T1000 (cell line): Measurements from ENCODE around the gene OR52E1.
"Not testable (repeated sequence)": the region's sequence is repeated elsewhere in the genome, so short reads cannot be mapped to it uniquely, and the experiment has no call there.

Source experiments
- DNase-seq: peaks from one replicate; lab custom pipeline; 2025; ENCODE audit warnings: mixed read lengths; lab: John Stamatoyannopoulos, UW

The OR52E1 gene

GRCh38 chr11:5069272-5069671, at the start of gene OR52E1:
Gene OR52E1, plus strand, starts transcription at chr11:5069572.
- no peak for DNase-seq

- no peak for DNase-seq
Measured at GRCh38 chr11:5021996-5022395, 47.4 kb upstream of the OR52E1 start.

- no peak for DNase-seq
Measured at GRCh38 chr11:5036669-5037068, 32.7 kb upstream of the OR52E1 start.

DNA sequence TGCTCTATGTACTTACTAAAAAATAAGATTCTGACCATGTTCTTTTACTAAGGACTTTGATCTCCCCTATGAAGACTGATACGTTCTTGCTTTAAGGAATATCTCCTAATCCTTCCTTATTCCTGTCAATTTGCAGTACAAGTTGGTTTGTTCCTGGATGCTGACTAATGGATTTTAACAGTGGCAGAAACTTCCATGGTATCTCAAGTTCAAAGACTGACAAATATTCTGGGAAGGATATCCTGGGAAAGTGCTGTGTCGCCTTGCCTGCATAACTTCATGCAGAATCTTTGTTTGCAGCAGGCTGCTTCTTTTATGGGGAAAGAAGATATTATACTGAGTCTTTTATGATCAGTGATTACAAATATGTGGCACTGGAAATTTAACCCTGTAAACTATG, 31.4 kb upstream of the OR52E1 start:
- no peak for DNase-seq

DNA sequence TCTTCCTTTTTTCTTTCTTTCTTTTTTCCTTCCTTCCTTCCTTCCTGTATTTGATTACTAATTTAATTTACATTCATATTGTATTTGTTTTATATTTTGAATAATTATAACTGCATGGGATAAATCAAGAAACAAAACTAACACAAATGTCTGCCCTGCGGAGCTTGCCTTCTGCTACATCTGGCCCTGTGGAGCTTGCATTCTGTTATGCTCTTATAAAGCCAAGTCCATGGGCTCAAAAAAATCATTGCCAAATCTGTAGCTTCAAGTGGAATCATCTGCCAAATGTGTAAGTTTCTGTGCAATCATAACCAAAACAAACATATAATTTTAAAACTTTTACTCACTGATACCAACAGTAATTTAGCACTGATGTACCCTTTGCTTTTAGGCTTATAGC, 31.0 kb upstream of the OR52E1 start:
- DNase-seq = no peak

DNA sequence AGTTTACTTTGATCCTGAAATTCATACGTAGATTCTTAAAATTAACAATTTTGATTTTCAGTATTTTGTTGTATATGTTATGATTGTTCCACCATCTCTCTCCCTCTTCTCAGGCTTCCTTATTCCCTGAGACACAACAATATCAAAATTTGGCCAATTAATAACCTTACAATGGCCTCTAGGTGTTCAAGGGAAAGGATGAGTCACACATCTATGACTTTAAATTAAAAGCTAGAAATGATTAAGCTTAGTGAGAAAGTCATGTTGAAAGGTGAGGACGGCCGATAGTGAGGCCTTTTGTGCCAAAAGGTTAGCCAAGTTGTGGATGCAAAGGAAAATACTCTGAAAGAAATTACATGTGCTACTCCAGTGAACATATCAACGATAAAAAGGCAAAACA, 28.5 kb upstream of the OR52E1 start:
- no peak for DNase-seq

- DNase-seq = no peak
Measured at GRCh38 chr11:5042091-5042490, 27.3 kb upstream of the OR52E1 start.

DNA sequence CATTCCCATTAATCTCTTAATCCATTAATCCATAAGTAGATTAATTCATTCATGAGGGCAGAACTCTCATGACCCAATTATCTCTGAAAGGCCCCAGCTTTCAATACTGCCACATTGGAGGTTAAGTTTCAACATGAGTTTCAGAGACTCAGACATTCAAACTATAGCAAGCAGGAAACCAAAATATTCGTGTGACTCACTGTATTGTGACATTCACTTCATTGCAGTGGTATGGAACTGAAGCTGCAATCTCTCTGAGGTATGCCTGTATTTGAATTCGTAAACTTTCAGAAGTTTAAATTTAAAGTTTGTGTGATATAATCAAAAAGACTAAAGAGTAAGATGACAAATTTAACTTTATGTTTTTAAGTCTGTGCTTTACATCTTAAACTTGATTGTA, 26.0 kb upstream of the OR52E1 start:
- no peak for DNase-seq

DNA sequence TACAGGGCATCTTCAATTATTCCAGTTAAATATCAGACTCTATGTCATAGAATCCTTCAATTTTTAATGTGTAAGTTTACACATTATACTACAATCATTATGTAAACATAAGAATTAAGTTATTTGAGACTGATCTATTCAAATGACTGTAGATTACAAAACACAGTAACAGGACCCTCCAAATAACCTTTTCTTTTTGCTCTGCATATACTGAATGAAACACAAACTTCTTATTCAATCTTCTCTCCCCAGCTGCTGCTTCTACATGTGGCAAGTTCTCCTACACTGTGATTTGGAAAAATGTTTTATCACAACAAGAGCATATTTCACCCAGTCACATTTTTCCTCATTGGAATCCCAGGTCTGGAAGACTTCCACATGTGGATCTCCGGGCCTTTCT, 23.1 kb upstream of the OR52E1 start, which contains the start of gene OR52J3:
Gene OR52J3 (plus strand): TSS at position 301 of the 400 bp plus-strand sequence. CDS start 0 bp downstream, at position 301.
- DNase-seq = no peak

DNA sequence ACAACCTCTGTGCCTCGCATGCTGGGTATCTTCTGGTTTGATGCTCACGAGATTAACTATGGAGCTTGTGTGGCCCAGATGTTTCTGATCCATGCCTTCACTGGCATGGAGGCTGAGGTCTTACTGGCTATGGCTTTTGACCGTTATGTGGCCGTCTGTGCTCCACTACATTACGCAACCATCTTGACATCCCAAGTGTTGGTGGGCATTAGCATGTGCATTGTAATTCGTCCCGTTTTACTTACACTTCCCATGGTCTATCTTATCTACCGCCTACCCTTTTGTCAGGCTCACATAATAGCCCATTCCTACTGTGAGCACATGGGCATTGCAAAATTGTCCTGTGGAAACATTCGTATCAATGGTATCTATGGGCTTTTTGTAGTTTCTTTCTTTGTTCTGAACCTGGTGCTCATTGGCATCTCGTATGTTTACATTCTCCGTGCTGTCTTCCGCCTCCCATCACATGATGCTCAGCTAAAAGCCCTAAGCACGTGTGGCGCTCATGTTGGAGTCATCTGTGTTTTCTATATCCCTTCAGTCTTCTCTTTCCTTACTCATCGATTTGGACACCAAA, 22.5 kb upstream of the OR52E1 start:
- no peak for DNase-seq

- not testable (repeated sequence) for DNase-seq
Measured at GRCh38 chr11:5058679-5059078, 10.7 kb upstream of the OR52E1 start.

DNA sequence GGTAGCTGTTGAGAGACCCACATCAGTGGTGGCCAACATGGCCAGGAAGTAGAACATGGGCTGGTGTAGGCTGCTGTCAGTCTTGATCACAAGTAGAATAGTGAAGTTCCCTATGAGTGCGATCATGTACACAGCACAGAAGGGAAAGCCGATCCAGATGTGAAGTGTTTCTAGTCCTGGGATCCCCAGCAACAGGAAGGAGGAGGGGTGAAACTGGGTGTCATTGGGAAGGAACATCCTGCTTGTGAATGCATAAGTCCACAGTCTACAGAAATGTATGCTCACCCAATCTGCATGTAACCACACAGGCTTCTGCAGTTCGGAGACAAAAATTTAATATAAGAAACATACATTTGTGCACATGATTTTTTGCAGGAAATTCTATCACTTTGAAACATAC, 10.0 kb upstream of the OR52E1 start, which contains the start of gene OR52E2:
Gene OR52E2 (minus strand): TSS at position 237 of the 400 bp plus-strand sequence. CDS start 0 bp downstream, at position 237.
- no peak for DNase-seq

DNA sequence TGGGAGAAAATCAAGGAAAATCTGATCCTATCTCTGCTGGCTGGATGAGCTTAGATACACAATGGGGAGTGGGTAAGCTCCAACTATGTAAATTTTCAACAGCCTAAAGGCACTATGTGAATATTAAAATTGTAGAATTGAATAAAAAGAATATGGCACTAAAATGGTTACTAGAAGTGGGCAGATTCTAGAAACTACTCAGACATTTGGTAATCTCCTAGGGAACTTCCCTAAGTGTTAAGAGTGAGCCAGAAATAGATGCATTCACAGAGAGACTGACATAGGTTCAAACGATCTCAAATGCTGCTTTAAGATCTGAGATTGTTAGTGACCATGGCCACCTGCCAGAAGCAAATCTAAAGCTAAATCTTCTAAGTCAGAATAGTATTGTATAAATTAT, 4.3 kb upstream of the OR52E1 start:
- DNase-seq = no peak

- DNase-seq = no peak
Measured at GRCh38 chr11:5071799-5072198, 2.4 kb downstream of the OR52E1 start.

GRCh38 chr11:5081405-5081804, 12.0 kb downstream of the OR52E1 start:
- no peak for DNase-seq

DNA sequence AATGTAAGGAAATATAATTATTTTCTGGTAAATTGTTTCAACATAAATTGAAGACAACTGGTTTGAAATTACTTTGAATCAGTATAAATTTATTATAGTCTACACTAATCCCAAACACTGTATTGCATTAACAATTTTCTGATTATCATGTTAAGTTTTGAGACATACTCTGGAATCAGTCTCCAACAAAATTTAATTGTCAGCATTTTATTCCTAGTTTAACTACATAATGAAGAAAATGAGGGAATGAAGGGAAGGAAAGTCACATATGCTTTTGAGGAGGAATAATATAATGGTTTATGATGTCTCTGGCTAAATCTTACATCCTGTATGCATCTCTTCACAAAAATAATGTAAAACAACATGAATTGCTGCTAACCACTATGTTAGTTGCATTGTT, 14.2 kb downstream of the OR52E1 start:
- no peak for DNase-seq

GRCh38 chr11:5088556-5088955, 19.2 kb downstream of the OR52E1 start:
- no peak for DNase-seq

DNA sequence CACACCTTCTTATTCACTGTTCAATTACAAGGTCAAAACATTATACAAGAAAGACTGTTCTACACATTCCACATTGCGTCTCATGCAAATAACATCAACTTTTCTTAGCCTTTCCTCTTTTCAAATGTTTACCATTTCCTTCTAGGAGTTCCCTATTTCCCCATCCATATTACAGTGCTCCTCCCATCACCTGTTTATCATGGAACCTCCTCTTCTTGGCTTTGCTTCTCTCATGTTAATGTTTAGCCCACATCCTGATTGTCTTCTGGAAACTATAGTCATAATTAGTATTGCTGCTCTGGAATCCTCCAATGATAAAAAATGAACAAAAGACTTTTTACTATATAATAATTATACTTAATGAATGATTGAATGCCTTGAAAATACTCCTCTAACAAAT, 21.3 kb downstream of the OR52E1 start:
- no peak for DNase-seq

- no peak for DNase-seq
Measured at GRCh38 chr11:5092821-5093585, 23.6 kb downstream of the OR52E1 start.

DNA sequence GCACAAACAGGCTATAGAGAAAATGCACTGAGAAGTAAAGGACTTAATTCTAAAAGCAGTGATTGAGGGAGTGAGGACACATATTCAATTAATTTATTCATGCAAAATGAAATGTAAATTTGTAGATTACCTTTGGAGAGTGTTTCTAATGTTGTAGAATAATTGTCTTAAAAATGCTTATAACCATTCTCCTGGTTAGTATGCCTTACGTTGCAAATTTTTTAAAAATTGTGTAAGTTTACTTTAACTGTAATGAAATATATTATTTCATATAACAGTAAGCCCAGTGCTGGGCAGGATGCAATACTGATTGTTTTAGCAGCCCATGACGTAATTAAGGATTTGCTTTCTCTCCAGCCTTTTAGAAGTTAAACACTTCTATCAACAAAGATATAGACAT, 26.6 kb downstream of the OR52E1 start:
- DNase-seq = no peak

DNA sequence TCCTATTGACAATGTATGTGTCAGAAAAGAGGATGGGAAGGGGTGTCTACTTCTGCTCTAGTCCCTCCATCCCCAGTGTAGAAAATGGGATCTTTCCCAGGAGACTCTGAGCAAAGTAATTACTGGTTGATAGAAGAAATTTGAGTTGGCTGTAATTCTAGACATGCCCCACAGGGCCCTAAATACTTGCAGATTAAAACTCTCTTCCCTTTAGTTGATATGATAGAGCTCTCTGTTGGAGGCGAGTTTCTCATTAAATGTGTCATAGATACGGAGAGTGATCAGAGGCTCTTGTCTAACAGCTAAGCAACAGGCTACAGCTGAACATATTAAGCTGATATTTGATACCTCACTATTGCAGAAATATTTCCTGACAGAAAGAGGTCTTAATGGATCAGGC, 32.9 kb downstream of the OR52E1 start:
- DNase-seq = no peak

- DNase-seq = no peak
Measured at GRCh38 chr11:5103066-5103465, 33.7 kb downstream of the OR52E1 start.

DNA sequence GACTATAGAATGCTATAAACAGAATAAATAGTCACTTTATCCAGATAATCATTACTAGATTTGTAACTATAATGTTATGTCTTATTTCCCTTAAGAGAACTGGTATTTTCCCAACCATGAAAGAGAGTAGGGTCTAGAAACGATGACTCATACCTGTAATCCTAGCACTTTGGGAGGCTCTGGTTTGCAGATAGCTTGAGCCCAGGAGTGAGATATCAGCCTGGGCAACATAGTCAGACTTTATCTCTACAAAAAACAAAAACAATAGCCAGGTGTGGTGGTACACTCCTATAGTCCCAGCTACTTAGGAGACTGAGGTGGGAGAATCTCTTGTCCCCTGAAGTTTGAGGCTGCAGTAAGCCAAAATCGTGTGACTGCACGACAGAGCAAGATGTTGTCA, 37.9 kb downstream of the OR52E1 start:
- DNase-seq = no peak

DNA sequence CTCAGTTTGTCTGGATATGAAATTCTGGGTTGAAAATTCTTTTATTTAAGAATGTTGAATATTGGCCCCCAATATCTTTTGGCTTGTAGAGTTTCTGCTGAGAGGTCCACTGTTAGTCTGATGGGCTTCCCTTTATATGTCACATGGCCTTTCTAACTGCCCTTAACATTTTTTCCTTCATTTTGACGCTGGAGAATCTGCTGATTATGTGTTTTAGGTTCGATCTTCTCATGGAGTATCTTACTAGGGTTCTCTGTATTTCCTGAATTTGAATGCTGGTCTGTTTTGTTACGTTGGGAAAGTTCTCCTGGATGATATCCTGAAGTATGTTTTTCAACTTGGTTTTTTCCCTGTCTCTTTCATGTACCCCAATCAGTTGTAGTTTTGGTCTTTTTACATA, 46.0 kb downstream of the OR52E1 start:
- no peak for DNase-seq
